NCI-H510A treated with DMSO at 0.1 percent for 48 hours (cell line): ENCODE results near the gene UNC93B1.
A peak's percentile ranks its signal among the peaks of the same experiment; 100 is the strongest.

Experiments
- DNase-seq: peaks from one replicate; lab custom pipeline; 2025; lab: John Stamatoyannopoulos, UW

UNC93B1 gene

GRCh38 chr11:68040101-68040956 is 36.4 kb upstream of the UNC93B1 start:
- DNase-seq = peak; percentile 26

GRCh38 chr11:68039526-68040086 is 35.7 kb upstream of the UNC93B1 start:
- no peak for DNase-seq

DNA sequence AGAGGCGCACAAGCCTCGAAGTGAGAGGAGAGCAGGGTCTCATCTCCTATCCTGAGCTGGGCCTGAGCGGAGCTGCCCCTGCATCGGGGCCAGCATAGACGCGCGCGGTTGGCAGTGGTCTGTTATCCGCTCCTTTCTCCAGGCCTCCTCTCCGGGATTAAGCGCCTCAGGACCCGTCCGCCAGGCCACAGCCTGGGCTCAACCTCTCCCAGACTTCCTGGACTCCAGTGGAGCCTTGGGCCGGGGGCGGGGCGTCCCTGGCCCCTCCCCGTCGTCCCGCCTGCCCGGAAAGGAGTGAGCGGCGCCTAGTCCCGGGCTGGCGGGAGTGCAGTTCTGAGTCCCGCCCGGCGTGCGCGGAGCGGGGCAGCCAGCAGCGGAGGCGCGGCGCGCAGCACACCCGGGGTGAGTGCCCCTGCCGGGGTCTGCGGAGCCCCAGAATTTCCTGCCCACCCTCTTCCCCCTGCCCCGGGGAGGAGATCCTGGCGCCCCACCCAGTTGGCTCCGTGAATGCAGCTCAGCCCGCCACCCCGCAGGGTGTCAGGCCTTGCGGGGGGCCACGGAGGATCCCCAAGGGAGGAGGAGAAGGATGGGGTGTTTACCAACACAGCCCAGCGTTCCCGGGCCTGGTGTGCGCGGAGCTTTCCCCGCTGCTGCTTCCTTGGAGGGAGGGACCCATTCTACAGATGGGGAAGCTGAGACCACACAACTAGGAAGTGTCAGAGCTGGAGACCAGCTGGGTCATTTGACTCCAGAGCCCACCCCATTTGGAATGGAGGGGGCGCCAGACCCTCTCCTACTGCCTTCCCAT is 35.0 kb upstream of the UNC93B1 start, which contains the start of gene TCIRG1:
TCIRG1 (plus strand) TSS at position 308 of the 808 bp plus-strand sequence. CDS start 2,247 bp downstream, outside the sequence.
- no peak for DNase-seq

- no peak for DNase-seq
Observed at GRCh38 chr11:68038226-68038717, 34.4 kb upstream of the UNC93B1 start.

DNA sequence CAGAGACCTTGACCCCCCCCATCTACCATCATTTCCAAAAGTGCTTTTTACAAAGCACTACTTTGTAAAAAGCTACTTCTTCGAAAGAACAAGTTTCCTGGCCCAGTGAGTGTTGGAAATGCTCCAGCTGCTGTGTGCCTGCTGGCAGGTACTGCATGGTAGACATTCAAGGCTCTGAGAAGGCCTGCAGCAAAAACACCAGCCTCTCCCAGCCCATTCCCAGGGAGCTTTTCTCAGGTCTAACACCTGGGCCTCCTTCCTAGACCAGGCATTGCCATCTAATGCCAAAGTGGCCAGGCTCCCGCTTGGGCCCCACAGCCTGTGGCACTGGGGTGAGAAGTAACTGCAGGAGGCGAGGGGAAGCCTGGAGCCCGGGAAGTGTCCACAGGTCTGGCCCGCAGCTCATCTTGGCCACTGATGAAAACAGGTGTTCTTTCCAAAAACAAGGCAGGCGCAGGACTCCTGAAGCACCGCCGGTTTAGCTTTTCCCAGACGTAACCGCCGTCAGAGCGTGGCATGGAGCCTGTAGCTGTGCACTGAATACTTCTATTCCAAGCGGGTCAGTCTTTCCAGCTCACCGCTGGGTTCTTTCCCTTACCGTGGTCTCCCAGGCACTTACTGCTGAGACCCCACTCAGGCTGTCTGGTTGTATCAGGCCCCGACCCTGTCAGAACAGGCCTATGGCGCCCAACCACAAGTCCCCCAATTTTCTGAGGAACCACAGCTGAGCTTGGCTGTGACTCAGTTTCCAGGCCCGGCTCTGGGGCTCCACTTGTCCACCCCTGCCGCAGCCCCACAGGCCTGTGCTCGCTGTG is 33.7 kb upstream of the UNC93B1 start:
- DNase-seq = no peak

DNA sequence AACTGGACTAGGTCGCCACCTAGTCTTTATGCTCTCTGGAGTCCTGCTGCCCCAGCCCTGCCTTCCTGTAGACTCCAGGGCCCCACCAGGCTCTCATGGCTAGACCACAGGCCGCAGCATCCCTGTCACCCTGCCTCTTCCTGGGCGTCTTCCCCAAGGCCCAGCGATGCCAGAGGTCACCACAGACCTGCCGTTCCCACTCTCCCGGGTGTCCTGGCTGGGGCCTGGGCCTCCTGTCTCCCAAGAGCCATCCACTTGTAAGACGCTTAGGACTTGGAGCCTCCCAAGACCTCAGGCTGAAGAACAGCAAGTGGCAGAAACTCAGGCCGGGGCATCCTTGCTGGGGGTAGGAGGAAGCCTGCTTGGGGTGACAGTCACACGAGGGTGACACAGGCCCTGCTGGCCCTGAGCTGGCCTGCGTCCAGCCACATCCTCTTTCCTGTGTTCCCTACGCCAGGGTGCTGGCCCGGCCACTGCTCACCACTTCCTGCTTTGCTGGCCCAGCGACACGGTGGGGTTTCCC is 32.9 kb upstream of the UNC93B1 start:
- no peak for DNase-seq

DNA sequence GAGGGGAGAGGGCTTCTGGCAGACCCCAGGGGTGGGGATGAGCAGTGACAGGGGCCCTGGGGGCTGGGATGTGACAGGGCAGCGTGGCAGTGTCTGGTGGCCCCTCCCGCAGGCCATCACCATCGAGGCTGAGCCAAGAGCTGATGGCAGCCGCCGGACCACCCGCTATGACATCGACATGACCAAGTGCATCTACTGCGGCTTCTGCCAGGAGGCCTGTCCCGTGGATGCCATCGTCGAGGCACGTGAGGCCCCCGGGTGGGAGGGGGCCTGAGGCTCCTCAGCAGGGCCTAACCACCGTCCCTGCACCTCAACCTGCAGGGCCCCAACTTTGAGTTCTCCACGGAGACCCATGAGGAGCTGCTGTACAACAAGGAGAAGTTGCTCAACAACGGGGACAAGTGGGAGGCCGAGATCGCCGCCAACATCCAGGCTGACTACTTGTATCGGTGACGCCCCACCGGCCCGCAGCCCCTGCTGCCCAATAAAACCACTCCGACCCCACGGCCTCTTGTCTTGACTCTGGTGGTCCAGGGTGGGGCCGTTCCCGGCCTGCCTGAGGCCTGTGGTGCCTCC is 32.3 kb upstream of the UNC93B1 start:
- DNase-seq = no peak

- no peak for DNase-seq
Observed at GRCh38 chr11:68035266-68035876, 31.5 kb upstream of the UNC93B1 start.

DNA sequence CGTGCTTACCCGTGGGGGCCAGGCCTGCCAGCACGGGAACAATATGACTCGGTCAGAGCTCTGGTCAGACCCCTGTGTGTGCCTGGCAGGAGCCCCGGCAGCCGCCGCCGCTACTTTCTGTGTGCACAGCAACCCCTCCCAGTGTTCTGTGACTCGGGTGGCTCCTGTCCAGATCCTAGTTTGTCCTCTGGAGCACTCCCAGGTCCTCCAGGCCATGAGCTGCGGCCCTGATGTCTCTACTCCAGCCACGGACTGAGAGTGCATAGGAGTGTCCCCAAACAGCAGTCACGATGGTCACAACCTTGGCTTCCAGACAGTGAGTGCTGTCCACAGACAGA is 29.8 kb upstream of the UNC93B1 start:
- no peak for DNase-seq

GRCh38 chr11:68032997-68033707 is 29.3 kb upstream of the UNC93B1 start:
- DNase-seq = no peak

- DNase-seq = no peak
Observed at GRCh38 chr11:68032003-68032402, 28.1 kb upstream of the UNC93B1 start.

GRCh38 chr11:68031144-68031464 is 27.2 kb upstream of the UNC93B1 start:
- no peak for DNase-seq

- DNase-seq = peak; percentile 99
Observed at GRCh38 chr11:68030318-68031143, 26.6 kb upstream of the UNC93B1 start, which contains the start of gene NDUFS8. NDUFS8 (plus strand) TSS chr11:68030681; CDS start chr11:68032152, 1,471 bp downstream.

DNA sequence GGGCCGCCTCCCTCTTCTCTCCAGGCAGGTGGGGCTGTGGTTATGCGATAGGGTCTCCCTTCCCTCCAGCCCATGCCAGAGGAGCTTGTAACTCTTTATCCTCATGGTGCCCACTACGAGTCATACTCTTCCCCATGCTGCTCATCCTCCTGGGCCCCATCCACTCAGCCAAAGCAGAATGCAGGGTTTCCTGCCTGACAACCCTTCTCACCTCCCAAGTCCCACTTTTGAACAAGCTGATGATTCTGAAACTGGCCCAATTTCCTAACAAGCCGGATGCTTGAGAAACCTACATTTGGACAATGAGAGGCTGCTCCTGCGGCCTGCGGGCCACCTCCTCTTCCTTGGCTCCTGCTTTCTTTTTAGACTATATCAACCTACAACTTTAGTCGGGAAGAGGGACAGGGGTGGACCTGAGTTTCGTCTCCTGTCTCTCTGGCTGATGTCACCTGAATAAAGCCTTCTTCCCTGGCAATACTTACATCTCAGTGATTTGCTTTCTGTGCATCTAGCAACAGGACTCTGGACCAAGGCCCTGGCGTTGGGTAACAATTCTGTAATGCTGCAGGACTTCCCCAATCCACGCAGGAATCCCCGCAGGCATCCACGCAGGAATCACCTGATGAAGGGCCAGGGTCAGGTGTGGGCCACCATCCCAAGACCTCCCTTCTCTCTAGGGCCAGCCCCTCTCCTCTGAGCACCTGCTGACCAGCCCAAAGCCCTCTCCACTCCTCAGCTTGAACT is 25.1 kb upstream of the UNC93B1 start:
- no peak for DNase-seq

DNA sequence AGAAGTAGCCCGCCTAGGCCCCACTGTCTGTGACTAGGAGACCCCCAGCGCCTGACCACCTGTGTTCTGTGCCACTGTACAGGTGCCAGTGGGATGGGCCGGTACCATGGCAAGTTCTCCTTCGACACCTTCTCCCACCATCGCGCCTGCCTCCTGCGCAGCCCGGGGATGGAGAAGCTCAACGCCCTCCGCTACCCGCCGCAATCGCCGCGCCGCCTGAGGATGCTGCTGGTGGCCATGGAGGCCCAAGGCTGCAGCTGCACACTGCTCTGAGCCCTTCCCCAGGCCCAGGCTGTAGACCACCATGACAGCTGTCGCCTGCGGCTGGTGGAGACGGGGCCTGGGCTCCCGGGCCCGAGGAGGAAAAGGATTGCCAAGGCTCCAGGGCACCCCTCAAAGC is 23.8 kb upstream of the UNC93B1 start:
- DNase-seq = no peak

DNA sequence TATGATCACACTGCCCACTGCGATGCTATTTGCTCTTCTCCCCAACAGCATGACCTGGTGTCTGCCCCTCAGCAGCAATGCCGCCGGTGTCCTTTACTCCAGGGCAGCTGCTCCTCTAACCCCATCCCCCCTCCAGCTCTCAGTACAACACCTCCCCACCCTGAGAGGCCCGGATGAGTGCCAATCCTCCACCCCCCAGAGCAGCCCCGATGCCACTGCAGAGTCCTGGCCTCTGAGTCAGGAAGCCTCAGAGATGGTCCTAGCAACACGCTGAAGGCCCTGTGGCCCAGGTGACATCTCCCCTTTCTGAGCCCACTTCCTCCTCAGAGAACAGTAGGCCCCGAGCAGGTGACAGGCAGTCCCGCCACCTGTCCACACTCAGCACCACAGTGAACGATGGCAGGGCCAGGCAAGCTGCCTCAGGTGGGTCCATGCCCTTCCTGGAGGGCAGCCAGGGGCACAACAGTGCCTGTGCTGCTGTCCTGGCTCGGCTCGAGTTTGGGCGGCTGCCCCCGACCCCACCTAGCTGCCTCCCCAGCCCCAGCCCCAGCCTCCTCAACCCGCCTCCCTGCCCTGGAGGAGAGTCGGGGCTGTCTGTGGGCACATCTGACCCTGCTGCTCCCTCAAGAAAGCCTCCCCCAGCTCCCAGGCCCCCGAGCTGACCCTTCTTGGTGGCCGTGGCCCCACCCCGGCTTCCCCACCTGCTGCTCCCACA is 22.7 kb upstream of the UNC93B1 start:
- DNase-seq = peak; percentile 57

DNA sequence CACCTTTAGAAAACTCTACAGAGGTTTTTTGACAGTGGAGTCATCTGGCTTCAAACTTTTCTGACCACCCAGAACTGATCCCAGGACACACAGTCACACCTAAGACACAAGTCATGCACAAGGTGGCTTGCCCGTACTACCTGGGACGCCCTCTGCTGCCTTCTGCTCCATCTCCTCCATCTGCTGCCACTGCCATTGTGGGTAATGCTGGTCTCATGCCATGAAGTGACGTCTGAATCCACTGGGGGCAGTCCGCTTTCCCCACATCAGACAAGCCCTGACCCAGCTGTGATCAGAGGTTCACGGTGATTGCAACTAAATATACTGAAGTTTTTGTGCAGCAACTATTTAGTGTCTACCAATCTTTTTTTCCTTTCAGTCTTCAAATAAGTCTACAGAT is 21.1 kb upstream of the UNC93B1 start:
- peak; percentile 36 for DNase-seq

- no peak for DNase-seq
Observed at GRCh38 chr11:68024508-68024907, 20.6 kb upstream of the UNC93B1 start.
